Suprapubic skin (tissue), 3 donors: ENCODE measurements around the gene RD3L.

Experiments
- CTCF ChIP-seq, 2 donors: fragments of 200-600 bp in 1 of 2; fragments of 450-650 bp in 1 of 2; sonication (generic) in 1 of 2; IDR thresholded peaks; one replicate each; pipeline ENCODE4 v1.5.1; 2016 to 2019; ENCODE audit warnings: antibody characterized with exemption in 2 of 2, mild to moderate bottlenecking in 1 of 2, moderate library complexity in 1 of 2
- EP300 ChIP-seq: sonication (generic); formaldehyde crosslinking; IDR thresholded peaks from one replicate; pipeline ENCODE4 v1.6.1; 2017; ENCODE audit warnings: antibody characterized with exemption

DNA sequence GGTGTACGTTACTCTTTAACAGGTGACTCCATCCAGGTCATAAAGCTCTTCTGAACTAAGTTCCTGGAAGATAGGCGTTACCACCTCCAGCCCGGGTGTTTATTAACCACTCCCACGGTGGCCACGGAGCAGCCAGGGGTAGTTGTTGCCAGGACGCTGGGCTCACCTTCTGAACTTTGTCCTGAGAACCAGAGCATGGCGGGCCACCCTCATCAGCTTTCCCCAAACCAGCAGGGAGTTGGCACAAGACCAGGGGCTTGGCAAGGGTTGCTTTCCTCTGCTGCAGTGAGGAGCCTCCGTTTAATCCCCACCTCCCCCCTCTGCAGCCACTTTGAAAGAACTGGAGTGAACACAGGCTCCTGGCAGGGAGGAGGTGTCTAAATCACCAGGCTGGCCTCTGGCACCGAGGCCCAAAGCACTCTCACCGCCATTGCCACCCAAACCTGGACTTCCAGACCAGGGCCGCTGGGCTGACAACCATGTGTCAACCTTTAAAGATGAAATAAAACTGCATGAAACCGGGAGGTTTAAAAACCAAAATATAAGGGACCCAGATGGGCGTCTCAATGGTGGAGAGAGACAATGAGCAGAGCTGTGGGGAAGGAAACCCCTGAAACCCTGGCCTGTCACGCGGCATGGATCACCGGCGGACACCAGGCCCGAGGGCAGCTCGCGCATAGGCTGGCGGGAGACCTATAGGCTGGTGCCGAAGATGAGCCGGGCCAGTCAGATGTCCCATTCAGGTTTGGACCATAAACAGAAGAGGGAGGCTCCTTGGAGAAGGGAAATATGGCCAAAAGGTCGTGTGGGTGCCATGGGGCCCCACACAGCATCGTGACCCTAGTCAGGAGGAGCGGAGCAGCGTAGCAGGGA lies 45.0 kb downstream of the RD3L start:
- TF ChIP-seq CTCF (IDR thresholded peaks at IDR 0.05) (no peak), EP300 (no peak)
